Effector memory CD8-positive, alpha-beta T cell (primary cell): Measurements from ENCODE around the gene GCNT2.
"Not testable (repeated sequence)": the region's sequence is repeated elsewhere in the genome, so short reads cannot be mapped to it uniquely, and the experiment has no call there.

Experiments
- ATAC-seq: fragments of 150-1000 bp; cut with Tn5 transposase; replicated peaks from 2 replicates; pipeline ENCODE4 v1.10.0; 2021; ENCODE audit warnings: mild to moderate bottlenecking, moderate library complexity
- DNase-seq, 3 experiments: peaks; one replicate each; pipeline ENCODE4 v3.0.0; 2021
- H3K27ac Mint-ChIP-seq, 2 donors: one replicate each; pipeline ENCODE4 v1.8.0; 2022; ENCODE audit warnings: mild to moderate bottlenecking in 2 of 2, mixed read lengths in 2 of 2, moderate library complexity in 2 of 2
- H3K27me3 Mint-ChIP-seq, 2 donors: one replicate each; pipeline ENCODE4 v1.8.0; 2022; ENCODE audit warnings: mixed read lengths in 2 of 2
- H3K36me3 Mint-ChIP-seq: one replicate; pipeline ENCODE4 v1.8.0; 2022; ENCODE audit warnings: mild to moderate bottlenecking, moderate library complexity, mixed read lengths; ENCODE audit not compliant: insufficient read depth
- H3K4me1 Mint-ChIP-seq, 2 donors: one replicate each; pipeline ENCODE4 v1.8.0; 2022; ENCODE audit warnings: low read depth in 2 of 2, mixed read lengths in 2 of 2
- H3K4me3 Mint-ChIP-seq, 2 donors: one replicate each; pipeline ENCODE4 v1.8.0; 2022; ENCODE audit warnings: mild to moderate bottlenecking in 2 of 2, mixed read lengths in 2 of 2, moderate library complexity in 2 of 2
- H3K9me3 Mint-ChIP-seq, 2 donors: one replicate each; pipeline ENCODE4 v1.8.0; 2022; ENCODE audit warnings: mixed read lengths in 2 of 2

The GCNT2 gene

GRCh38 chr6:10522929-10523573 lies 1.9 kb downstream of the GCNT2 start:
- Mint-ChIP-seq H3K4me1 (peaks cover 0 to 3% of the 10 kb centered on the region in 2 donors), H3K27ac (no peak overlapping the region), H3K27me3 (peaks cover 0 to 9% of the 10 kb centered on the region in 2 donors), H3K9me3 (no peaks in the 10 kb centered on the region), H3K4me3 (no peak overlapping the region), H3K36me3 (no peaks in the 10 kb centered on the region)
- DNase-seq = no peak
- no peak for ATAC-seq

- no peak for ATAC-seq
- DNase-seq = no peak
- Mint-ChIP-seq H3K36me3 (no peaks in the 10 kb centered on the region), H3K27ac (no peak overlapping the region), H3K9me3 (no peaks in the 10 kb centered on the region), H3K27me3 (peaks cover 0 to 9% of the 10 kb centered on the region in 2 donors), H3K4me3 (no peak overlapping the region), H3K4me1 (peaks cover 13 to 19% of the 10 kb centered on the region in 2 donors)
Measured at GRCh38 chr6:10526156-10526555, 5.0 kb downstream of the GCNT2 start.

GRCh38 chr6:10528158-10528981 lies 7.2 kb downstream of the GCNT2 start:
- no peak for DNase-seq
- H3K36me3 Mint-ChIP-seq = no peaks in the 10 kb centered on the region

GRCh38 chr6:10529231-10529801 lies 8.2 kb downstream of the GCNT2 start:
- Mint-ChIP-seq H3K27me3 (peaks cover 0 to 10% of the 10 kb centered on the region in 2 donors), H3K36me3 (no peaks in the 10 kb centered on the region), H3K9me3 (no peaks in the 10 kb centered on the region), H3K27ac (peak overlapping the region; percentile 87 to 92), H3K4me3 (peak overlapping the region; percentile 88), H3K4me1 (peaks cover 31 to 45% of the 10 kb centered on the region in 2 donors)
- ATAC-seq (peak; percentile 10), DNase-seq (no peak)

More at GRCh38 chr6:10528158-10528981, 7.2 kb downstream of the GCNT2 start:
- Mint-ChIP-seq H3K27me3 (peaks cover 0 to 10% of the 10 kb centered on the region in 2 donors), H3K4me1 (peaks cover 24 to 36% of the 10 kb centered on the region in 2 donors), H3K27ac (peak overlapping the region; percentile 87 to 92), H3K4me3 (peak overlapping the region; percentile 88), H3K9me3 (no peaks in the 10 kb centered on the region)
- ATAC-seq = peak; percentile 65

- ATAC-seq, DNase-seq, H3K36me3 Mint-ChIP-seq, H3K9me3 Mint-ChIP-seq: not testable (repeated sequence)
- H3K4me1 Mint-ChIP-seq = peaks cover 34 to 48% of the 10 kb centered on the region in 2 donors
- peaks cover 0 to 10% of the 10 kb centered on the region in 2 donors for H3K27me3 Mint-ChIP-seq
- H3K4me3 Mint-ChIP-seq = peak overlapping the region; percentile 88
- peak overlapping the region; percentile 87 to 92 for H3K27ac Mint-ChIP-seq
Measured at GRCh38 chr6:10529828-10530374, 8.8 kb downstream of the GCNT2 start.

GRCh38 chr6:10531503-10531902 lies 10.4 kb downstream of the GCNT2 start:
- H3K36me3 Mint-ChIP-seq = peaks cover 2% of the 10 kb centered on the region
- peak overlapping the region; percentile 19 to 29 for H3K4me3 Mint-ChIP-seq
- peaks cover 34 to 48% of the 10 kb centered on the region in 2 donors for H3K4me1 Mint-ChIP-seq
- DNase-seq (no peak), ATAC-seq (no peak)
- H3K27me3 Mint-ChIP-seq = peaks cover 0 to 10% of the 10 kb centered on the region in 2 donors
- H3K9me3 Mint-ChIP-seq = no peaks in the 10 kb centered on the region
- H3K27ac Mint-ChIP-seq = peak overlapping the region in 1 of 2 donors; percentile 3

- peaks cover 34 to 48% of the 10 kb centered on the region in 2 donors for H3K4me1 Mint-ChIP-seq
- no peaks in the 10 kb centered on the region for H3K9me3 Mint-ChIP-seq
- no peak overlapping the region for H3K27ac Mint-ChIP-seq
- peaks cover 2% of the 10 kb centered on the region for H3K36me3 Mint-ChIP-seq
- H3K27me3 Mint-ChIP-seq = peaks cover 0 to 10% of the 10 kb centered on the region in 2 donors
- no peak for DNase-seq
- H3K4me3 Mint-ChIP-seq = peak overlapping the region; percentile 19 to 29
- ATAC-seq = no peak
Measured at GRCh38 chr6:10531942-10532341, 10.8 kb downstream of the GCNT2 start.

- ATAC-seq (no peak), DNase-seq (no peak)
- Mint-ChIP-seq H3K27me3 (peaks cover 0 to 10% of the 10 kb centered on the region in 2 donors), H3K4me1 (peaks cover 34 to 48% of the 10 kb centered on the region in 2 donors), H3K9me3 (no peaks in the 10 kb centered on the region), H3K36me3 (peaks cover 2% of the 10 kb centered on the region), H3K27ac (no peak overlapping the region), H3K4me3 (peak overlapping the region; percentile 29 to 33)
Measured at GRCh38 chr6:10532392-10532791, 11.2 kb downstream of the GCNT2 start.

GRCh38 chr6:10534419-10534762 lies 13.2 kb downstream of the GCNT2 start:
- H3K27me3 Mint-ChIP-seq = peaks cover 0 to 10% of the 10 kb centered on the region in 2 donors
- H3K4me3 Mint-ChIP-seq = peak overlapping the region; percentile 29 to 69
- H3K4me1 Mint-ChIP-seq = peaks cover 27 to 37% of the 10 kb centered on the region in 2 donors
- H3K27ac Mint-ChIP-seq = no peak overlapping the region
- H3K9me3 Mint-ChIP-seq = no peaks in the 10 kb centered on the region
- DNase-seq = no peak
- H3K36me3 Mint-ChIP-seq = peaks cover 2% of the 10 kb centered on the region
- ATAC-seq = peak; percentile 16

GRCh38 chr6:10535193-10535592 lies 14.0 kb downstream of the GCNT2 start:
- Mint-ChIP-seq H3K9me3 (no peaks in the 10 kb centered on the region), H3K27me3 (peaks cover 0 to 10% of the 10 kb centered on the region in 2 donors), H3K4me1 (peaks cover 24 to 31% of the 10 kb centered on the region in 2 donors), H3K4me3 (no peak overlapping the region), H3K36me3 (peaks cover 2% of the 10 kb centered on the region), H3K27ac (no peak overlapping the region)
- no peak for ATAC-seq
- no peak for DNase-seq

GRCh38 chr6:10537726-10538125 lies 16.6 kb downstream of the GCNT2 start:
- Mint-ChIP-seq H3K36me3 (peaks cover 2% of the 10 kb centered on the region), H3K27ac (no peak overlapping the region), H3K4me1 (peaks cover 10 to 15% of the 10 kb centered on the region in 2 donors), H3K27me3 (peaks cover 0 to under 1% of the 10 kb centered on the region in 2 donors), H3K9me3 (peaks cover 0 to 7% of the 10 kb centered on the region in 2 donors), H3K4me3 (no peak overlapping the region)
- DNase-seq = no peak
- no peak for ATAC-seq

- Mint-ChIP-seq H3K4me1 (peaks cover under 1 to 3% of the 10 kb centered on the region in 2 donors), H3K4me3 (no peak overlapping the region), H3K27me3 (no peaks in the 10 kb centered on the region), H3K9me3 (peaks cover 0 to 7% of the 10 kb centered on the region in 2 donors), H3K36me3 (peaks cover 2% of the 10 kb centered on the region), H3K27ac (no peak overlapping the region)
- DNase-seq (no peak), ATAC-seq (no peak)
Measured at GRCh38 chr6:10540073-10540746, 19.1 kb downstream of the GCNT2 start.

- ATAC-seq (no peak), DNase-seq (no peak)
- peaks cover 0 to 7% of the 10 kb centered on the region in 2 donors for H3K9me3 Mint-ChIP-seq
- H3K27me3 Mint-ChIP-seq = no peaks in the 10 kb centered on the region
- H3K4me3 Mint-ChIP-seq = no peak overlapping the region
- no peak overlapping the region for H3K27ac Mint-ChIP-seq
- H3K4me1 Mint-ChIP-seq = peaks cover 3 to 5% of the 10 kb centered on the region in 2 donors
- H3K36me3 Mint-ChIP-seq = no peaks in the 10 kb centered on the region
Measured at GRCh38 chr6:10541591-10541990, 20.4 kb downstream of the GCNT2 start.
